Upper lobe of left lung (tissue), 6 donors: Measurements from ENCODE around the gene TBC1D16. TPM values are rescaled to one million over a fixed set of nuclear protein-coding genes. Genes with fewer than 3 reads are reported as not detected.

Experiments used
- ATAC-seq, 2 donors: fragments of 200-7000 bp; cut with Tn5 transposase; one replicate each; pipeline ENCODE4 v1.9.1; 2022; ENCODE audit warnings: mild to moderate bottlenecking in 2 of 2, moderate library complexity in 2 of 2; ENCODE audit not compliant: low FRiP score in 2 of 2
- DNase-seq, 2 donors: peaks; one replicate each; pipeline ENCODE4 v3.0.0-alpha.2; 2019 to 2020
- H3K27ac ChIP-seq, 4 donors: fragments of 200-600 bp; sonication (generic); one replicate each; pipeline ENCODE4 v1.5.1; 2016 to 2019
- H3K27me3 ChIP-seq, 4 donors: fragments of 200-600 bp; sonication (generic); one replicate each; pipeline ENCODE4 v1.5.1; 2017 to 2019
- H3K36me3 ChIP-seq, 4 donors: fragments of 200-600 bp; sonication (generic); one replicate each; pipeline ENCODE4 v1.5.1; 2016 to 2019
- H3K4me1 ChIP-seq, 4 donors: fragments of 200-600 bp; sonication (generic); one replicate each; pipeline ENCODE4 v1.5.1; 2018 to 2019
- H3K4me3 ChIP-seq, 4 donors: fragments of 200-600 bp; sonication (generic); one replicate each; pipeline ENCODE4 v1.5.1; 2017 to 2019; ENCODE audit warnings: mild to moderate bottlenecking in 2 of 4, moderate library complexity in 1 of 4
- H3K9me3 ChIP-seq, 4 donors: fragments of 200-600 bp; sonication (generic); one replicate each; pipeline ENCODE4 v1.5.1; 2018 to 2019
- EP300 ChIP-seq, 4 donors: sonication (generic); formaldehyde crosslinking; IDR thresholded peaks; one replicate each; pipeline ENCODE4 v1.5.1; 2017; ENCODE audit warnings: antibody characterized with exemption in 4 of 4, control low read depth in 2 of 4
- POLR2A ChIP-seq, 4 donors: fragments of 450-650 bp; IDR thresholded peaks; one replicate each; pipeline ENCODE4 v1.5.1; 2016 to 2017; ENCODE audit warnings: antibody characterized with exemption in 4 of 4, mild to moderate bottlenecking in 2 of 4
- POLR2AphosphoS5 ChIP-seq, 2 donors: sonication (generic); formaldehyde crosslinking; IDR thresholded peaks; one replicate each; pipeline ENCODE4 v1.5.1; 2017; ENCODE audit warnings: antibody characterized with exemption in 2 of 2
- WGBS, 2 donors: methylation state at CpG; one replicate each; pipeline ENCODE4 v1.1.5; 2017 to 2018; 5-methylcytosine and 5-hydroxymethylcytosine counted together
- total RNA-seq, 6 donors: library from RNA; depleted of rRNA in 4 of 6; stranded (reverse); fragments of >200 nt in 4 of 6; gene quantifications; one replicate each; pipeline versions ENCODE4 v1.1.0 to v1.2.1, GENCODE V29; 2016 to 2021
- TF ChIP-seq, protein P1 (sequence below), 6 experiments: fragments of 450-650 bp in 4 of 6; fragments of 200-600 bp in 2 of 6; sonication (generic) in 2 of 6; IDR thresholded peaks; one replicate each; pipeline ENCODE4 v1.5.1; 2016 to 2019; ENCODE audit warnings: antibody characterized with exemption in 6 of 6
- donor health status: DM: no; HTN: no; CAD: no; lungs with moderate emphysema.
- donor health status: DM: no; HTN: yes; CAD: no; lungs with severe emphysema.

TBC1D16 gene
- total RNA-seq, 6 donors from 2014 or later = 15.6 to 60.8 (median 24.1) TPM

DNA sequence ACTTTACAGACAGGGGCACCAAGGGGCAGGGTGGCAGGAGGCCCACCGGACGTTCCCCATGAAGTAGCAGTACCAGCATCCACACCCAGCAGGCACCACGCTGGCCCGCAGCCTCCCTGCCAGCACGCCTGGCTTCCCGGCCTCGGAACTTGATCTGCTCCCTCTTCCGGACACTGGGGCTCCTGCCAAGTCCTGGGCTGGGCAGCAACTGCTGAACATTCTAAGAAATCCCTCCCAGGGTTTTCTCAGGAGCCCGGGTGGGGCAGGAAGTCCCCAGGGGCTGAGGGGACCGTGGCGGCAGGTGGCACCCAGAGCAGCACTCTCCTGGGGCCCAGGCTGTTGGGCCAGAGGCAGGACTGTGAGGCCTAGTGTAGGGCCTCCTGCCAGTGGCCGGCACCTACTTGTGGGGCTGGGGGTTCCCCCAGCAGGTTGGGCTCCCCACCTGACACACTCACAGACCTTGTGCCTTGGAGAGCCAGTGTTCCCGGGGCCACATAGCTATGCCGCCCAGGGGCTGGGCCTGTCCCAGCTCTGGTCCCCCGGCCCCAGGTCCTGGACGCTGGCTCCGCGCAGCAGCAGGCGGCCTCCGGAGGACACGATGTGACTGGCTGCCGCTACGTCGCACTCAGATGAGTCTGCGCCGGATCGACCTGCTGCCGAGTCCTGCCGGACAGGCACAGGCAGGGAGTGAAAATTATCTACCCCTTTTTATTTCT is 110.3 kb downstream of the TBC1D16 start:
- Histone ChIP-seq H3K4me1 (peaks cover 10 to 21% (median 15%) of the 10 kb centered on the region in 4 donors), H3K27ac (peak overlapping the region in 3 of 4 donors; percentile 1 to 54 (median 10)), H3K9me3 (no peaks in the 10 kb centered on the region), H3K27me3 (peaks cover 0 to 15% (median 4%) of the 10 kb centered on the region in 4 donors), H3K4me3 (no peak overlapping the region), H3K36me3 (no peaks in the 10 kb centered on the region)
- 57 to 87% methylated on average over 11 to 20 of the region's 29 CpGs for WGBS, 2 donors
- ATAC-seq = peak; percentile 7 to 50
- DNase-seq = peak; percentile 71 to 88
- no peak for TF ChIP-seq EP300 (IDR thresholded peaks at IDR 0.05)
- TF ChIP-seq, protein P1, sequence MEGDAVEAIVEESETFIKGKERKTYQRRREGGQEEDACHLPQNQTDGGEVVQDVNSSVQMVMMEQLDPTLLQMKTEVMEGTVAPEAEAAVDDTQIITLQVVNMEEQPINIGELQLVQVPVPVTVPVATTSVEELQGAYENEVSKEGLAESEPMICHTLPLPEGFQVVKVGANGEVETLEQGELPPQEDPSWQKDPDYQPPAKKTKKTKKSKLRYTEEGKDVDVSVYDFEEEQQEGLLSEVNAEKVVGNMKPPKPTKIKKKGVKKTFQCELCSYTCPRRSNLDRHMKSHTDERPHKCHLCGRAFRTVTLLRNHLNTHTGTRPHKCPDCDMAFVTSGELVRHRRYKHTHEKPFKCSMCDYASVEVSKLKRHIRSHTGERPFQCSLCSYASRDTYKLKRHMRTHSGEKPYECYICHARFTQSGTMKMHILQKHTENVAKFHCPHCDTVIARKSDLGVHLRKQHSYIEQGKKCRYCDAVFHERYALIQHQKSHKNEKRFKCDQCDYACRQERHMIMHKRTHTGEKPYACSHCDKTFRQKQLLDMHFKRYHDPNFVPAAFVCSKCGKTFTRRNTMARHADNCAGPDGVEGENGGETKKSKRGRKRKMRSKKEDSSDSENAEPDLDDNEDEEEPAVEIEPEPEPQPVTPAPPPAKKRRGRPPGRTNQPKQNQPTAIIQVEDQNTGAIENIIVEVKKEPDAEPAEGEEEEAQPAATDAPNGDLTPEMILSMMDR (IDR thresholded peaks at IDR 0.05) = peak in 2 of 6 experiments; percentile 16 to 47

DNA sequence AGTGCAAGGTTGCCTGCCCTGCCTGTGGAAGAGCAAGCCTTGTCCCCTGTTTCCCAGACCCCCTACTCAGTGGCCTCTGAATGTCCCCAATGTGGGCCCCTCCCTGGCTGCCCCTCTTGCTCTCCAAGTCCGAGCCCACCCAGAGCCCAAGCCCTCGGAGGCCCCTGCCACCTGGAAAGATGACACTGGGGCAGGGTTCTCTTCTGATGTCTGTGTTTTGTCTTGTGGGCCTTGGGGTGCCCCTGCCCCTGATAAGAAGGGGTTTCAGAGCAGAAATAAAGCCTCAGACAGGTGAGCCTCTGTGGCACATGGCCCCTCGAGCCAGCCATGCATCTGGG is 111.1 kb downstream of the TBC1D16 start:
- Histone ChIP-seq H3K27me3 (peaks cover 0 to 10% (median 0%) of the 10 kb centered on the region in 4 donors), H3K27ac (peak overlapping the region in 2 of 4 donors; percentile 1 to 10), H3K4me1 (peaks cover 9 to 19% (median 12%) of the 10 kb centered on the region in 4 donors), H3K9me3 (no peaks in the 10 kb centered on the region), H3K36me3 (no peaks in the 10 kb centered on the region), H3K4me3 (no peak overlapping the region)
- TF ChIP-seq, protein P1 (IDR thresholded peaks at IDR 0.05) = no peak
- no peak for TF ChIP-seq POLR2A (IDR thresholded peaks at IDR 0.05)
- no peak for TF ChIP-seq POLR2AphosphoS5 (IDR thresholded peaks at IDR 0.05)
- TF ChIP-seq EP300 (IDR thresholded peaks at IDR 0.05) = no peak
- 84 to 94% methylated on average over 2 to 3 of the region's 3 CpGs for WGBS, 2 donors
- ATAC-seq (no peak), DNase-seq (no peak)

DNA sequence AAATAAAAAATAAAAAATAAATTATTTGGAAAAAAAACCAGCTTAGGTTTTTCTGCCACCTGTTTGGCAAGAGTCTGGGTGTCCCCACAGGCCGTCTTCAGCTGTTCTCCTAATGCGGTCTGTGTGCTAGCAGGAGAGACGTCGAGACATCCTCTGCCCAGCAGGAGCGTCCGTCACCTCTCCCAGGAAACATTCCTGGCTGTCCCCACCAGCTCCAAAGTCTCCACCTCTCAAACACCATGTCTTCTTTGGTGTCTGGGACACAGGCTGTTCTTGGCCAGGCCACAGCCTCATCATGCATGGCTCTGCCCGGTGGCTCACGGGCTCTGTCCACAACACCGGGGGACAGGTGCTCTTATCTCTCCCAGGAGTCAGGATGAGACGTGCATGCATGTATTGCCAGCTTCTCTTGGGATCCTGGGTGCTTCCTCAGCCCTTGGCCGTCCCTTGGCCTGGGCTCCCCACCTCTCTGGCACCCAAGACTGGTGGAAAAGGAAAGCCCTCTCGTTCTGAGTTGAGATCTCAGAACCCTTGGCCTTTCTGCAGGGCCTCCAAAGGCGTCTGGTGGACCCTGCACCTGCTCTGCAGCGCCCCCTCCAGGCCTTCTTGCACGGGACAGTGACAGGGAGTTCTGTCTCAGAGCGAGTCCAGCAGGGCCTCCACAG is 111.6 kb downstream of the TBC1D16 start:
- peak; percentile 42 to 59 for DNase-seq
- H3K4me3 ChIP-seq = no peak overlapping the region
- 86 to 90% methylated on average over 8 to 16 of the region's 16 CpGs for WGBS, 2 donors
- H3K27ac ChIP-seq = no peak overlapping the region
- peaks cover 0 to 5% (median 0%) of the 10 kb centered on the region in 4 donors for H3K27me3 ChIP-seq
- H3K36me3 ChIP-seq = no peaks in the 10 kb centered on the region
- no peaks in the 10 kb centered on the region for H3K9me3 ChIP-seq
- peak in 1 of 2 donors; percentile 14 for ATAC-seq
- TF ChIP-seq POLR2AphosphoS5 (IDR thresholded peaks at IDR 0.05) = no peak
- TF ChIP-seq, protein P1 (IDR thresholded peaks at IDR 0.05) = peak in 2 of 6 experiments; percentile 30 to 46
- peaks cover 14 to 24% (median 17%) of the 10 kb centered on the region in 4 donors for H3K4me1 ChIP-seq

DNA sequence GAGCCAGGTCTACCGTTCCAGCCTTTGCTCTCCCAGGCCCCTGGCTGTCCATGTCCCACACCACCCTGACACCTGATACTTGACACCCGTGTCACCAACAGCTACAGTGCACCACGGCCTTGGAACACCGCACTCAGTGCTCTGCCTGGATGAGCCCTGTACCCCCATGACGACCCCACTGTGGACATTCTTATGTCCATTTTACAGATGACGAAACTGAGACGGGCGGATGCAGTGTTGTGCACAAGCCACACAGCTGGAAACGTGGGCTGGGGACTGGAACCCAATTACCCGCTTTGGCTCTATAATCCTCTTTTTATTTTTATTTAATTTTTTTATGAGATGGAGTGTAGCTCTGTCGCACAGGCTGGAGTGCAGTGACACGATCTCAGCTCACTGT is 112.9 kb downstream of the TBC1D16 start:
- ATAC-seq (no peak), DNase-seq (no peak)
- Histone ChIP-seq H3K4me3 (no peak overlapping the region), H3K27ac (no peak overlapping the region), H3K9me3 (no peaks in the 10 kb centered on the region), H3K36me3 (no peaks in the 10 kb centered on the region), H3K27me3 (no peaks in the 10 kb centered on the region), H3K4me1 (peaks cover 20 to 30% (median 24%) of the 10 kb centered on the region in 4 donors)
- 86 to 92% methylated on average over 11 to 12 of the region's 12 CpGs for WGBS, 2 donors
- TF ChIP-seq POLR2A (IDR thresholded peaks at IDR 0.05) (no peak), EP300 (IDR thresholded peaks at IDR 0.05) (no peak), POLR2AphosphoS5 (IDR thresholded peaks at IDR 0.05) (no peak)
- TF ChIP-seq, protein P1 (IDR thresholded peaks at IDR 0.05) = no peak
